ENCODE data around the gene MEF2A. TPM values are rescaled to one million over a fixed set of nuclear protein-coding genes. Genes with fewer than 3 reads are reported as not detected.
A peak's percentile ranks its signal among the peaks of the same experiment; 100 is the strongest.

The MEF2A gene
- total and polyA plus RNA-seq, 9 of the 15 experiments (the other 6 are each of a cell fraction or from before 2014, with no cell fraction given), result 1.6 to 18.7 (median 8.7) TPM

DNA sequence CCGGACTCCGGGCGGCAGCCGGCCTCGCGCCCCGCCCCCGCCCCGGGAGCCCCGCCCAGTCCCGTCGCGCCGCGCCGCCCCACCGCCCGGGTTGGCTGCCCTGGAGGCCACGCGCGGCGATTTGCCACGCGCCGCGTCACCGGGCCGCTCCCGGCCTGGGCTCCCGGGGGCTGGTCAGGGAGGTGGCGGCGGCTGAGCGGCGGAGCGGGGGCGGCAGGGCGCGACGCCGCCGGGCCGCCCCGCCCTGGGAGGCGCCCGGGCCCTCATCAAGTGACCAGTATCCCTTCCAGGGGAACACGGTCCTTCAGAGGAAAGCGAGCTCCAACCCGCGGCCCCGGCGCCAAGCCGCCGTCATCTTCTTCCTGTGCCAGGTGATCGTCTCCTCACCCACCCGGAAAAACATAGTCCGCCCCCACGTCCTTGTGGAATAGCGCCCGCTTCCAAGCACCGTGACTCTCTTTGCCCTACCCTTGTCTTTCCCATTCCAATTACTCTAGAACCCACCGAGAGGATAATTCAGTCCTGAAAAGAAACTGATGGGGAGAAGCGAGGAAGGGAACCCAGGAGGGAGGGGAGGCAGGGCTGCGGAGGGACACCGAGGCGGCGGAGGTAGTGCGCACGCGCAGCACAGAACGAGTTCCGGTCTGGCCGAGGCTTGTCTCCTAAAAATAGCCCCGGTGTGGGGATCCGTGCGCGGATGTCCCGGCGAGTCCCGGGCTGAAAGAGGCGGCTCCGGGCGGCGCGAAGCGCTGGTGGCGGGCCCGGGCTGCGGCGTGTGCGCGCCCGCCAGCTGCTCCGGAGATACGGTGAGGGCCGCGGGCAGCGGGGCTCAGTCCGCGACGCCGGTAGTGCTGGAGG is at the start of gene MEF2A (continued):
- TF ChIP-seq, protein P1, sequence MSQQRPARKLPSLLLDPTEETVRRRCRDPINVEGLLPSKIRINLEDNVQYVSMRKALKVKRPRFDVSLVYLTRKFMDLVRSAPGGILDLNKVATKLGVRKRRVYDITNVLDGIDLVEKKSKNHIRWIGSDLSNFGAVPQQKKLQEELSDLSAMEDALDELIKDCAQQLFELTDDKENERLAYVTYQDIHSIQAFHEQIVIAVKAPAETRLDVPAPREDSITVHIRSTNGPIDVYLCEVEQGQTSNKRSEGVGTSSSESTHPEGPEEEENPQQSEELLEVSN (IDR thresholded peaks at IDR 0.05; ENCODE audit: borderline replicate concordance in 1 of 2, extremely low read depth in 1 of 2, insufficient read depth in 1 of 2, insufficient read length in 1 of 2, low read depth in 1 of 2, low read length in 1 of 2, poor library complexity in 1 of 2, severe bottlenecking in 1 of 2), result peak; percentile 95 to 100
- TF ChIP-seq NRF1 (conservative IDR thresholded peaks at IDR 0.05 in 1 of 2, IDR thresholded peaks at IDR 0.05 in 1 of 2) (peak; percentile 91 to 93), STAT5B (CRISPR knock-in tag; IDR thresholded peaks at IDR 0.05) (0 out of 2 replicates have a peak, but pooled peaks have one; percentile 9), NCOA6 (IDR thresholded peaks at IDR 0.05) (0 out of 2 replicates have a peak, but pooled peaks have one; percentile 25), ILF3 (IDR thresholded peaks at IDR 0.05; ENCODE audit: borderline replicate concordance) (0 out of 2 replicates have a peak, but pooled peaks have one; percentile 37), MTA1 (IDR thresholded peaks at IDR 0.05; ENCODE audit: borderline replicate concordance) (peak; percentile 73; the same call in 1 of the 2 replicates), SAFB (IDR thresholded peaks at IDR 0.05; ENCODE audit: borderline replicate concordance, low read depth, low read length) (peak; percentile 71; the same call in 1 of the 2 replicates), ETV1 (tag; conservative IDR thresholded peaks at IDR 0.05; ENCODE audit: low read depth) (peak; percentile 87), SMARCC2 (IDR thresholded peaks at IDR 0.05; ENCODE audit: low read depth) (no peak), NFIC (IDR thresholded peaks at IDR 0.05) (peak; percentile 39), ZFX (CRISPR knock-in tag; IDR thresholded peaks at IDR 0.05) (peak; percentile 72), BRD9 (IDR thresholded peaks at IDR 0.05; ENCODE audit: low read depth, partially characterized antibody) (peak; percentile 62), TRIM24 (IDR thresholded peaks at IDR 0.05) (peak in 1 of 2 experiments; percentile 50; a peak in 2 of 4 replicates)
- TF ChIP-seq, protein P2, sequence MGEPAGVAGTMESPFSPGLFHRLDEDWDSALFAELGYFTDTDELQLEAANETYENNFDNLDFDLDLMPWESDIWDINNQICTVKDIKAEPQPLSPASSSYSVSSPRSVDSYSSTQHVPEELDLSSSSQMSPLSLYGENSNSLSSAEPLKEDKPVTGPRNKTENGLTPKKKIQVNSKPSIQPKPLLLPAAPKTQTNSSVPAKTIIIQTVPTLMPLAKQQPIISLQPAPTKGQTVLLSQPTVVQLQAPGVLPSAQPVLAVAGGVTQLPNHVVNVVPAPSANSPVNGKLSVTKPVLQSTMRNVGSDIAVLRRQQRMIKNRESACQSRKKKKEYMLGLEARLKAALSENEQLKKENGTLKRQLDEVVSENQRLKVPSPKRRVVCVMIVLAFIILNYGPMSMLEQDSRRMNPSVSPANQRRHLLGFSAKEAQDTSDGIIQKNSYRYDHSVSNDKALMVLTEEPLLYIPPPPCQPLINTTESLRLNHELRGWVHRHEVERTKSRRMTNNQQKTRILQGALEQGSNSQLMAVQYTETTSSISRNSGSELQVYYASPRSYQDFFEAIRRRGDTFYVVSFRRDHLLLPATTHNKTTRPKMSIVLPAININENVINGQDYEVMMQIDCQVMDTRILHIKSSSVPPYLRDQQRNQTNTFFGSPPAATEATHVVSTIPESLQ (CRISPR knock-in tag; IDR thresholded peaks at IDR 0.05), result 0 out of 2 replicates have a peak, but pooled peaks have one; percentile 69
- TF ChIP-seq, protein P3, sequence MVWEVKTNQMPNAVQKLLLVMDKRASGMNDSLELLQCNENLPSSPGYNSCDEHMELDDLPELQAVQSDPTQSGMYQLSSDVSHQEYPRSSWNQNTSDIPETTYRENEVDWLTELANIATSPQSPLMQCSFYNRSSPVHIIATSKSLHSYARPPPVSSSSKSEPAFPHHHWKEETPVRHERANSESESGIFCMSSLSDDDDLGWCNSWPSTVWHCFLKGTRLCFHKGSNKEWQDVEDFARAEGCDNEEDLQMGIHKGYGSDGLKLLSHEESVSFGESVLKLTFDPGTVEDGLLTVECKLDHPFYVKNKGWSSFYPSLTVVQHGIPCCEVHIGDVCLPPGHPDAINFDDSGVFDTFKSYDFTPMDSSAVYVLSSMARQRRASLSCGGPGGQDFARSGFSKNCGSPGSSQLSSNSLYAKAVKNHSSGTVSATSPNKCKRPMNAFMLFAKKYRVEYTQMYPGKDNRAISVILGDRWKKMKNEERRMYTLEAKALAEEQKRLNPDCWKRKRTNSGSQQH (CRISPR knock-in tag; IDR thresholded peaks at IDR 0.05), result peak; percentile 42; the same call in 1 of the 2 replicates
- TF ChIP-seq, protein P4, sequence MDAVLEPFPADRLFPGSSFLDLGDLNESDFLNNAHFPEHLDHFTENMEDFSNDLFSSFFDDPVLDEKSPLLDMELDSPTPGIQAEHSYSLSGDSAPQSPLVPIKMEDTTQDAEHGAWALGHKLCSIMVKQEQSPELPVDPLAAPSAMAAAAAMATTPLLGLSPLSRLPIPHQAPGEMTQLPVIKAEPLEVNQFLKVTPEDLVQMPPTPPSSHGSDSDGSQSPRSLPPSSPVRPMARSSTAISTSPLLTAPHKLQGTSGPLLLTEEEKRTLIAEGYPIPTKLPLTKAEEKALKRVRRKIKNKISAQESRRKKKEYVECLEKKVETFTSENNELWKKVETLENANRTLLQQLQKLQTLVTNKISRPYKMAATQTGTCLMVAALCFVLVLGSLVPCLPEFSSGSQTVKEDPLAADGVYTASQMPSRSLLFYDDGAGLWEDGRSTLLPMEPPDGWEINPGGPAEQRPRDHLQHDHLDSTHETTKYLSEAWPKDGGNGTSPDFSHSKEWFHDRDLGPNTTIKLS (IDR thresholded peaks at IDR 0.05; ENCODE audit: borderline replicate concordance, low read depth), result peak; percentile 83; the same call in 1 of the 2 replicates
- TF ChIP-seq, protein P5, sequence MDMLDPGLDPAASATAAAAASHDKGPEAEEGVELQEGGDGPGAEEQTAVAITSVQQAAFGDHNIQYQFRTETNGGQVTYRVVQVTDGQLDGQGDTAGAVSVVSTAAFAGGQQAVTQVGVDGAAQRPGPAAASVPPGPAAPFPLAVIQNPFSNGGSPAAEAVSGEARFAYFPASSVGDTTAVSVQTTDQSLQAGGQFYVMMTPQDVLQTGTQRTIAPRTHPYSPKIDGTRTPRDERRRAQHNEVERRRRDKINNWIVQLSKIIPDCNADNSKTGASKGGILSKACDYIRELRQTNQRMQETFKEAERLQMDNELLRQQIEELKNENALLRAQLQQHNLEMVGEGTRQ (CRISPR knock-in tag; IDR thresholded peaks at IDR 0.05), result no peak

Data from K562 (cell line).